Skin of body (tissue), 2 donors: ENCODE measurements around the gene RHOU. TPM values are rescaled to one million over a fixed set of nuclear protein-coding genes. Genes with fewer than 3 reads are reported as not detected.
"Not testable (repeated sequence)": the region's sequence is repeated elsewhere in the genome, so short reads cannot be mapped to it uniquely, and the experiment has no call there.

Source experiments
- DNase-seq: peaks from one replicate; lab custom pipeline; 2025; lab: John Stamatoyannopoulos, UW
- total RNA-seq: library from RNA; depleted of rRNA; stranded (reverse); fragments of >200 nt; gene quantifications from one replicate; pipeline ENCODE4 v1.2.3, GENCODE V29; 2014

The RHOU gene
- 14.4 TPM for total RNA-seq

- peak; percentile 64 for DNase-seq
Observed at GRCh38 chr1:228734881-228735801, at the start of gene RHOU. TSS of gene RHOU (plus strand) at chr1:228735479. CDS start at chr1:228735743, 264 bp downstream.

DNA sequence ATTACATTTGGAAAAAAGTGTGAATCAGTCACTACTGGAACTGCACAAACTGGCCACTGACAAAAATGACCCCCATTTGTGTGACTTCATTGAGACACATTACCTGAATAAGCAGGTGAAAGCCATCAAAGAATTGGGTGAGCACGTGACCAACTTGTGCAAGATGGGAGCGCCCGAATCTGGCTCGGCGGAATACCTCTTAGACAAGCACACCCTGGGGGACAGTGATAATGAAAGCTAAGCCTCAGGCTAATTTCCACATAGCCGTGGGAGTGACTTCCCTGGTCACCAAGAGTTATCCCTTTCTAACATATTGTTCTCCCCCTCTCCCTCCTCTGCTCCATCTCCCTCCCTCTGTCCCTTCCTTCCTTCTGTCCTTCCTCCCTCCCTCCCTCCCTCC is 47.7 kb upstream of the RHOU start:
- DNase-seq: no peak

DNA sequence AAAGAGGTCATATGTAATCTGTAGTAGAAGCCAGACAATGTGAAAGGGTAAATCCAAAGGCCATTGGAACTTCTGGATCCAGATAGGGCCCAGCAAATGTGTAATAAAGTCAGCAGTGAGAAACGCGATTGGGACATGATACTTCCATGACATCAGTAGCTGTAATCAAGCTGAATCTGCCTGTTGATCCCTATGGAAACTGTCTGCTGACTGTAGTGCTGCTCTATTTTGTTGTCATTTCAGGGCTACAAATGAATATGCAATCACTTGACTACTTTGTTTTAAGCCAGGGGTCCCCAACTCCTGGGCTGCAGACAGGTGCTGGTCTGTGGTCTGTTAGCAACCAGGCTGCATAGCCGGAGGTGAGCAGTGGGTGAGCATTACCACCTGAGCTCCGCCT is 46.0 kb upstream of the RHOU start:
- no peak for DNase-seq

DNA sequence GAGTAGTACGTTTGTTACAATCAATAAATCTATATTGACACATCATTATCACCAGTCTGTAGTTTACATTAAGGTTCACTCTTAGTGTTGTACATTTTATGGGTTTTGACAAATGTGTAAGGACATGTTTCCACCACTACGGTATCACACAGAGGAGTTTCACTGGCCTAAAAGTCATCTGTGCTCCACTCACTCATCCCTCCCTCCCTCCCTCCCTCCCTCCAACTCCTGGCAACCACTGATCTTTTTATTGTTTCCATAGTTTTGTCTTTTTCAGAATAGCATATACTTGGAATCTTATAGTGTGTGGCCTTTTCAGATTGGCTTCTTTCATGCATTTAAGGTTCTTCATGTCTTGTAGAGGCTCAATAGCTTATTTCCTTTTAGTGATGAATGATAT is 44.1 kb upstream of the RHOU start:
- peak; percentile 62 for DNase-seq

DNA sequence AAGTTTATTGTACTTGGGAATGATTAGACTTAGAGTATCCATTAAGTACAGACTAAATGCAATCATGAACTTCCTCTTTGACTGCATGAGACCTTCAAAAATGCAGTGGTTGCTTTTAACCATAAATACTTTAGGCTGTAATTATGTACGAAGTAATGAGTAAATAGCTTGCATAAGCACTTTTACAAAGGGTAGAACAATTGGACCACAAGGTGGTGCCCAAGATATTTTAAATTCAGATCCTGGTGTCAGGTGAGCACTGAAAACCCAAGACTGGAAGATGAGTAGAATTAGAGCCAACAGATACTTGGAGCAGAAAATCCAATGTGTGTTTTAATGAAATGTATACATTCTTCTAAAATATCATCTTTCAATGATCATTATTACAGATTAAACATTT is 43.4 kb upstream of the RHOU start:
- no peak for DNase-seq

DNA sequence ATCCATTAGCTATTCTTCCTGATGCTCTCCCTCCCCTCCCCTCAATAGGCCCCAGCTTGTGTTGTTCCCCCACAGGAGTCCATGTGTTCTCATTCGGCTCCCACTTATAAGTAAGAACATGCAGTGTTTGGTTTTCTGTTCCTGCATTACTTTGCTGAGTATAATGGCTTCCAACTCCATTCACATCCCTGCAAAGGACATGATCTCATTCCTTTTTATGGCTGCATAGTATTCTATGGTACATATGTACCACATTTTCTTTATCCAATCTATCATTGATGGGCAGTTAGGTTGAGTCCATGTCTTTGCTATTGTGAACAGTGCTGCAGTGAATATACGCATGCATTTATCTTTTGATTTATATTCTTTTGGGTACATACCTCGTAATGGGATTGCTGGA is 40.8 kb upstream of the RHOU start:
- not testable (repeated sequence) for DNase-seq

GRCh38 chr1:228695015-228695955 is 40.0 kb upstream of the RHOU start:
- DNase-seq: no peak

GRCh38 chr1:228697207-228698016 is 37.9 kb upstream of the RHOU start:
- DNase-seq: no peak

GRCh38 chr1:228698017-228698329 is 37.3 kb upstream of the RHOU start:
- DNase-seq: no peak

- no peak for DNase-seq
Observed at GRCh38 chr1:228702433-228702832, 32.8 kb upstream of the RHOU start.

DNA sequence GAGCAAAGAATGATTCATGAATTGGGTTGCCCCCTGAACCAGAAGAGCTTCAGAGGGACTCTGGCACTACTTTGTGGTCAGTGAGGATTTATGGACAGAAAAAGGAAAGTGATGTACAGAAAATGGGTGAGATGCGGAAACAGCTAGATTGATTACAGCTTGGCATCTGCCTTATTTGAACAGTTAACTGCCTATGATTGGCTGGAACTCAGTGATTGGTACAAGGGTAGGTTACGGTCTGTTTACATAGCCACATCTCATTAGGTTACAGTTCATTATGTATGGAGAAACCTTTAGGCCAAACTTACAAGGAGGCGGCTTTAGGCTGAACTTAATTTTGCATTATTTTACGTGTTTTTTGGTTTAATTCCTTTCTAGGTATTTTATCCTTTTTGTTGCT is 29.0 kb upstream of the RHOU start:
- no peak for DNase-seq

DNA sequence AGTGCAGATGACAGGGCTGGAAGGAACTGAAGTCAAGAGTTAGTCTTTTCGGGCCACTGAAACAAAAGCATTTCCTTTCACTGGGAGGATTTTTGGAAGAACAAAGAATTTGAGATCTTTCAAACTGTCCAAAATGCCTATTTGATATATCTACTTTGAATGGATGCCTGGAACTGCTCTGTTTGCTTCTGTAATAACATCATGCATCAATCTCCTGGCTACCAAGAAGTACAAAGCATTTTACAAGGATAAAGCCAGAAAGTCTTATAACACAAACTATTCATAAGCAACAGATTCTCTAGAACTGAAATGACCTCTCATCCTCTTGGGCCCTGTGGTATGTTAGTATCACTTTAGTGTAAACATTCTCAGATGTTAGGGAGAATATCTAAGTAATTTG is 18.2 kb upstream of the RHOU start:
- DNase-seq: no peak

GRCh38 chr1:228721407-228721806 is 13.9 kb upstream of the RHOU start:
- no peak for DNase-seq

DNA sequence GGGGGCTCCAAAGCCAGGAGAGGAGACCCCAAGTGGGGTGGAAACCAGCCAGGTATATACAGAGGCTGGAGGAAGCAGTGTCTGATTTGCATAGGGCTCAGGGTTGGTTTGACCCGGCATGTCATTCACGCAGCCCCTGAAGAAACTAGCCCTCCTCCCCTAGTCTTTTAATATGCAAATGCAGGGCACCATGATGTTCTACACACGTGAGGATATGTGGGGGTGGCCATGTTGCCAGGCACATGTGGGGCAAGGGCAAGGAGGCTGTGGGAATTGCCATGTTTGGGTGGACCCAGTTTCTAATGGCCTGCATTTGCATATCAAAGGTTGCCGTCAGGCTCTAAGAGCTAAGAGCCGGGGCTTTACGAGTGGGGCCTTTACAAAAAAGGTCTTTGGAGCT is 12.0 kb upstream of the RHOU start:
- no peak for DNase-seq

DNA sequence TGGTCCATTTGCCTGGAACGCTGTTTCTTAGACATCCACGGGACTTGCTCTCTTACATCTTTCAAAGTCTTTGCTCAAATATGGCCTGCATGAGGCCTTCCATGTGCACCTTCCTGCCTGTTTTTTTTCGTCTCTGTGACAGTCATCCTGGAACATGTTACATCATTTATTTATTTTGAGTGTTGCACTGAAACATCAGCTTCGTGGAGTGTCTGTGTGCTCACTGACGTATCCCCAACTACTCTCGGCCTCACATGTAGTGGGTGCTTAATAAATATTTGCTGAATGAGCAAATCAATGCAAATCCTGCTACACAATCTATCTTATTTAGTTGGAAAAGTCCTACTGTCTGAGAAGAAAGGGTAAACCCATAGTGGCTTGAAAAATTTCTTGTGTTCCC is 11.4 kb upstream of the RHOU start:
- DNase-seq: no peak

DNA sequence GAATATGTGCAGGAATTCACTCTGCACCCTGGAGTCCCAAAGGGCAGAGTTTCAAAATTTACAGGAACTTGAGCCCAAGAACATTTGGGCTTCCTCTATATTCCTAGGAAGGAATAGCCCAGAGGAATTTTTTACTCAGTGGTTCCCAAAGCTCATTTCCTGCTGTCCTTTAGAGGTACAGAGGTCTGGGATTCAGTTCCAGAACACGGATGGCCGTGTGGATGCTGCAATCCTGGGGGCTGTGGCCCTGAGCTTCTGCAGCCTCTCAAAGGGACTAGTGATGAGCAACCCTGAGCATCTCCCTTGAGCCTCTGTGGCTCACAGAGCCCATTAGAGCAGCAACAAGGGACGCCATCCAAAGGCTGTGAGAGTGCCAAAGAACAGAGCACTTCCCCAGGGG is 10.1 kb upstream of the RHOU start:
- no peak for DNase-seq

- DNase-seq: no peak
Observed at GRCh38 chr1:228727681-228728171, 7.6 kb upstream of the RHOU start.

DNA sequence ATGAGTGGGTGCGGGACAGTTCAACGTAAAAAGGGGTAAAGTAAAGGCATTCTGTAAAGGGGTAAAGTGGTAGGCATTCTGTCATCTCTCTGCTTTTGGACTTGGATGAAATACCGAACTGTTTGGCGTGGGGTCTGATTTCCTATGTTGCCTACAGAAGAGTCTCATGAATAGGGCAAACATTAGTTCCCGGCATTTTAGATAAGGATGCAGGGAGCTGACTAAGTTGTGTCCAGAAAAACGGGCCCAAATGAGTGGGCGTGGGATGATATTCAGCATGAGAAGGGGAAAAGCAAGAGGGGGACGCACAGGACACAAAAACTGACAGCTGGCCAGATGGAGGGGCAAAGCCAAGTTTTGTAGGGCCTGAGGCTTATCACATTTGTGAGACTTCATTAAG is 2.9 kb upstream of the RHOU start:
- DNase-seq: no peak

GRCh38 chr1:228733576-228733975 is 1.7 kb upstream of the RHOU start:
- DNase-seq: no peak

GRCh38 chr1:228735871-228736586 is 750 bp downstream of the RHOU start:
- DNase-seq: no peak
